GM18511 (cell line): Measurements from ENCODE around the gene RPS6KA5.

Experiments used
- ATAC-seq: cut with Tn5 transposase; IDR thresholded peaks from one replicate; pipeline ENCODE4 v1.9.1; 2021; ENCODE audit warnings: mild to moderate bottlenecking, moderate library complexity; ENCODE audit not compliant: unreplicated experiment

RPS6KA5 gene

GRCh38 chr14:91032248-91032647 is 28.2 kb downstream of the RPS6KA5 start:
- ATAC-seq = no peak

GRCh38 chr14:91031666-91032065 is 28.8 kb downstream of the RPS6KA5 start:
- no peak for ATAC-seq

- ATAC-seq = no peak
Measured at GRCh38 chr14:91029456-91030217, 30.8 kb downstream of the RPS6KA5 start.

- no peak for ATAC-seq
Measured at GRCh38 chr14:91027561-91027960, 32.9 kb downstream of the RPS6KA5 start.

- peak; percentile 93 for ATAC-seq
Measured at GRCh38 chr14:91022622-91023028, 37.8 kb downstream of the RPS6KA5 start.

- peak; percentile 61 for ATAC-seq
Measured at GRCh38 chr14:91021991-91022621, 38.3 kb downstream of the RPS6KA5 start.

- ATAC-seq = no peak
Measured at GRCh38 chr14:91021115-91021514, 39.3 kb downstream of the RPS6KA5 start.

GRCh38 chr14:91019673-91020072 is 40.8 kb downstream of the RPS6KA5 start:
- no peak for ATAC-seq

GRCh38 chr14:91018481-91018880 is 42.0 kb downstream of the RPS6KA5 start:
- ATAC-seq = no peak

GRCh38 chr14:91016800-91017410 is 43.5 kb downstream of the RPS6KA5 start:
- no peak for ATAC-seq

- no peak for ATAC-seq
Measured at GRCh38 chr14:91015435-91015834, 45.0 kb downstream of the RPS6KA5 start.

GRCh38 chr14:91012045-91012444 is 48.4 kb downstream of the RPS6KA5 start:
- ATAC-seq = no peak

GRCh38 chr14:91010153-91010533 is 50.3 kb downstream of the RPS6KA5 start:
- no peak for ATAC-seq

GRCh38 chr14:91009501-91010152 is 50.8 kb downstream of the RPS6KA5 start:
- peak; percentile 94 for ATAC-seq

- ATAC-seq = peak; percentile 23
Measured at GRCh38 chr14:91008759-91009409, 51.6 kb downstream of the RPS6KA5 start.

GRCh38 chr14:91005716-91006115 is 54.7 kb downstream of the RPS6KA5 start:
- ATAC-seq = no peak

- ATAC-seq = no peak
Measured at GRCh38 chr14:91004987-91005386, 55.5 kb downstream of the RPS6KA5 start.

- ATAC-seq = no peak
Measured at GRCh38 chr14:90999299-90999698, 61.1 kb downstream of the RPS6KA5 start.

GRCh38 chr14:90996967-90997366 is 63.5 kb downstream of the RPS6KA5 start:
- no peak for ATAC-seq

- no peak for ATAC-seq
Measured at GRCh38 chr14:90995785-90996184, 64.7 kb downstream of the RPS6KA5 start.

- ATAC-seq = no peak
Measured at GRCh38 chr14:90993792-90994191, 66.6 kb downstream of the RPS6KA5 start.
